ENCODE measurements around the gene SPATA7.

The SPATA7 gene

DNA sequence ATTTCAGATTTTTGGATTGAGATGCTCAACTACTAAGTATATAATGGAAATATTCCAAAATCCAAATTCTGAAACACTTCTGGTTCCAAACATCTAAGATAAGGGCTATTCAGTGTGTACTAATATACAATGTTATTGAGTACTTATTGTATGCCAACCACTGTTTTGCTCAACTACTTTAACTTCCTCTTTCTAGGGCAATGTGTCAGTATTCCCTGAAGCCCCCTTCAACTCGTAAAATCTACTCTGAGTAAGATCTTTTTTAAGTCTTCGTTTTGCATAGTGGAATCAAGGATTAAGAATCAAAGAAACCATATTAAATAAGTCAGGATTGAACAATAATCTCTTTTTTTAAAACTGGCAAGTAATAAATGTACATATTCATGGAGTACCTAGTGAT is 45.5 kb downstream of the SPATA7 start:
- TF ChIP-seq, protein P1, sequence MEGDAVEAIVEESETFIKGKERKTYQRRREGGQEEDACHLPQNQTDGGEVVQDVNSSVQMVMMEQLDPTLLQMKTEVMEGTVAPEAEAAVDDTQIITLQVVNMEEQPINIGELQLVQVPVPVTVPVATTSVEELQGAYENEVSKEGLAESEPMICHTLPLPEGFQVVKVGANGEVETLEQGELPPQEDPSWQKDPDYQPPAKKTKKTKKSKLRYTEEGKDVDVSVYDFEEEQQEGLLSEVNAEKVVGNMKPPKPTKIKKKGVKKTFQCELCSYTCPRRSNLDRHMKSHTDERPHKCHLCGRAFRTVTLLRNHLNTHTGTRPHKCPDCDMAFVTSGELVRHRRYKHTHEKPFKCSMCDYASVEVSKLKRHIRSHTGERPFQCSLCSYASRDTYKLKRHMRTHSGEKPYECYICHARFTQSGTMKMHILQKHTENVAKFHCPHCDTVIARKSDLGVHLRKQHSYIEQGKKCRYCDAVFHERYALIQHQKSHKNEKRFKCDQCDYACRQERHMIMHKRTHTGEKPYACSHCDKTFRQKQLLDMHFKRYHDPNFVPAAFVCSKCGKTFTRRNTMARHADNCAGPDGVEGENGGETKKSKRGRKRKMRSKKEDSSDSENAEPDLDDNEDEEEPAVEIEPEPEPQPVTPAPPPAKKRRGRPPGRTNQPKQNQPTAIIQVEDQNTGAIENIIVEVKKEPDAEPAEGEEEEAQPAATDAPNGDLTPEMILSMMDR (IDR thresholded peaks at IDR 0.05; ENCODE audit: low read depth, low read length), result no peak
- TF ChIP-seq EZH2phosphoT487 (IDR thresholded peaks at IDR 0.05; ENCODE audit: low read depth), result no peak
- no peaks in the 10 kb centered on the region for H3K4me1 ChIP-seq (ENCODE audit: low read length)
- H3K9ac ChIP-seq (ENCODE audit: low read length), result no peak overlapping the region
- no peak overlapping the region for H3K4me2 ChIP-seq (ENCODE audit: low read length)
- H3K27me3 ChIP-seq (ENCODE audit: low read depth, low read length), result no peaks in the 10 kb centered on the region
- H3K4me3 ChIP-seq (ENCODE audit: low read length), result no peak overlapping the region
- H4K20me1 ChIP-seq (ENCODE audit: insufficient read depth, low read length), result no peaks in the 10 kb centered on the region
- H3K36me3 ChIP-seq (replicated peaks; ENCODE audit: low read depth, low read length), result no peaks in the 10 kb centered on the region
- no peaks in the 10 kb centered on the region for H3K9me3 ChIP-seq (ENCODE audit: insufficient read depth, low read length)
- H2AFZ ChIP-seq (ENCODE audit: low read depth, low read length), result no peak overlapping the region
- no peaks in the 10 kb centered on the region for H3K79me2 ChIP-seq (ENCODE audit: low read length)
- H3K27ac ChIP-seq (ENCODE audit: low read length), result no peak overlapping the region

DNA sequence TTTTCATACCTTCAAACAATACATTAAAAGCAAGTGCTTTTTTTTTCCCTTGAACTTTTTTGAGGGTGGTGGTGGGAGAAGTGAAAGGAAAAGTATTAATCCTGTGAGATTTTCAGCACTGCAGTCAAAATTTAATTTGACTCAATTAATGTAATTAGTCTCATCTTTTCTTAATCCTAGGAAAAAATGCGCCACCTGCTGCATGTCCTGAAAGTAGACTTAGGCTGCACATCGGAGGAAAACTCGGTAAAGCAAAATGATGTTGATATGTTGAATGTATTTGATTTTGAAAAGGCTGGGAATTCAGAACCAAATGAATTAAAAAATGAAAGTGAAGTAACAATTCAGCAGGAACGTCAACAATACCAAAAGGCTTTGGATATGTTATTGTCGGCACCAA is 52.2 kb downstream of the SPATA7 start:
- no peak overlapping the region for H2AFZ ChIP-seq (ENCODE audit: low read depth, low read length)
- H3K4me2 ChIP-seq (ENCODE audit: low read length), result no peak overlapping the region
- no peaks in the 10 kb centered on the region for H3K4me1 ChIP-seq (ENCODE audit: low read length)
- H3K79me2 ChIP-seq (ENCODE audit: low read length), result no peaks in the 10 kb centered on the region
- no peaks in the 10 kb centered on the region for H3K9me3 ChIP-seq (ENCODE audit: insufficient read depth, low read length)
- H3K9ac ChIP-seq (ENCODE audit: low read length), result no peak overlapping the region
- no peaks in the 10 kb centered on the region for H3K27me3 ChIP-seq (ENCODE audit: low read depth, low read length)
- no peak overlapping the region for H3K27ac ChIP-seq (ENCODE audit: low read length)
- H3K36me3 ChIP-seq (replicated peaks; ENCODE audit: low read depth, low read length), result no peaks in the 10 kb centered on the region
- no peaks in the 10 kb centered on the region for H4K20me1 ChIP-seq (ENCODE audit: insufficient read depth, low read length)
- TF ChIP-seq EZH2phosphoT487 (IDR thresholded peaks at IDR 0.05; ENCODE audit: low read depth), result no peak
- TF ChIP-seq, protein P1 (IDR thresholded peaks at IDR 0.05; ENCODE audit: low read depth, low read length), result peak; percentile 17; the same call in 1 of the 2 replicates
- no peak overlapping the region for H3K4me3 ChIP-seq (ENCODE audit: low read length)

DNA sequence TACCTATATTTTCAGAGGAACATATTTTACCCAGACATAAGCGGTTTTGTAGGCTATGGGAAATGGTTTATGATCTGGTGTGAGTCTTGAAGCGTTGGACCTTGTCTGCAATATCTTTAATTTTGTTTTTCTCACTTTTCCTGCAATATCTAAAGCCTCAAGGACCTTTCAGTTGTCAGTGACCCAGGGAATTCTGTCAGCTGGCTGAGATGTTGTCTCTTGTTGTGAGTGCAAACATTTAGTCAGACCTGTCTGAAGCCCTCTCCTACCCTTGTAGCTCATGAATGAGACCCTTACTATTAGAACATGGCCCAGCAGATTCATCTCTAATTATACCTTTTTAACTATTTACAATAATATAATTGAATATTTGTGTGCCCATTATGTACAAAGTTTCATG is 53.6 kb downstream of the SPATA7 start:
- H3K79me2 ChIP-seq (ENCODE audit: low read length), result no peaks in the 10 kb centered on the region
- H3K36me3 ChIP-seq (replicated peaks; ENCODE audit: low read depth, low read length), result no peaks in the 10 kb centered on the region
- H3K4me3 ChIP-seq (ENCODE audit: low read length), result no peak overlapping the region
- H2AFZ ChIP-seq (ENCODE audit: low read depth, low read length), result no peak overlapping the region
- H3K4me1 ChIP-seq (ENCODE audit: low read length), result no peaks in the 10 kb centered on the region
- no peak overlapping the region for H3K27ac ChIP-seq (ENCODE audit: low read length)
- no peaks in the 10 kb centered on the region for H4K20me1 ChIP-seq (ENCODE audit: insufficient read depth, low read length)
- no peak overlapping the region for H3K4me2 ChIP-seq (ENCODE audit: low read length)
- TF ChIP-seq, protein P1 (IDR thresholded peaks at IDR 0.05; ENCODE audit: low read depth, low read length), result no peak
- TF ChIP-seq EZH2phosphoT487 (IDR thresholded peaks at IDR 0.05; ENCODE audit: low read depth), result no peak
- H3K27me3 ChIP-seq (ENCODE audit: low read depth, low read length), result no peaks in the 10 kb centered on the region
- H3K9ac ChIP-seq (ENCODE audit: low read length), result no peak overlapping the region
- H3K9me3 ChIP-seq (ENCODE audit: insufficient read depth, low read length), result no peaks in the 10 kb centered on the region

DNA sequence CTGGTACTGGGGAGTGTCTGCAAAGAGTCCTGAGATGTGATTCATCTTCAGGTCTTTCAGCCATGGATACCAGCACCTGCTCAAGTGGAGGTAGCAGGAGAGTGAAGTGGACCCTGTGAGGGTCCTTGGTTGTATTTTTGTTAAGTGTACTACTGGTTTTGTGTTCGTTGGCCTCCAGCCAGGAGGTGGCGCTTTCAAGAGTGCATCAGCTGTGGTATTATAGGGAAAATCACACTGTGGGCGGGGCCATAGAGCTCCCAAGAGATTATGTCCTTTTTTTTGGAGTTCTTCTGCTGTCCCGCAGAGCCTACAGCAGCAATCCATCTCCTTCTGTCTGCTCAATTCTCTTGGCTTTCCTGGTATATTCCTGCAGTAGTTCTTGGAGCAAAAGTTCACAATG is 66.8 kb downstream of the SPATA7 start:
- H3K36me3 ChIP-seq (replicated peaks; ENCODE audit: low read depth, low read length), result no peaks in the 10 kb centered on the region
- no peaks in the 10 kb centered on the region for H3K9me3 ChIP-seq (ENCODE audit: insufficient read depth, low read length)
- H3K4me3 ChIP-seq (ENCODE audit: low read length), result no peak overlapping the region
- H3K4me2 ChIP-seq (ENCODE audit: low read length), result no peak overlapping the region
- no peaks in the 10 kb centered on the region for H3K79me2 ChIP-seq (ENCODE audit: low read length)
- no peak for TF ChIP-seq EZH2phosphoT487 (IDR thresholded peaks at IDR 0.05; ENCODE audit: low read depth)
- TF ChIP-seq, protein P1 (IDR thresholded peaks at IDR 0.05; ENCODE audit: low read depth, low read length), result 0 out of 2 replicates have a peak, but pooled peaks have one; percentile 5
- no peak overlapping the region for H3K27ac ChIP-seq (ENCODE audit: low read length)
- H2AFZ ChIP-seq (ENCODE audit: low read depth, low read length), result no peak overlapping the region
- no peaks in the 10 kb centered on the region for H3K4me1 ChIP-seq (ENCODE audit: low read length)
- no peak overlapping the region for H3K9ac ChIP-seq (ENCODE audit: low read length)
- H3K27me3 ChIP-seq (ENCODE audit: low read depth, low read length), result no peaks in the 10 kb centered on the region
- no peaks in the 10 kb centered on the region for H4K20me1 ChIP-seq (ENCODE audit: insufficient read depth, low read length)
